K562 (cell line): Measurements from ENCODE around the gene CPE. TPM values are rescaled to one million over a fixed set of nuclear protein-coding genes. Genes with fewer than 3 reads are reported as not detected.

Experiments used
- ARID1B ChIP-seq: fragments of 450-650 bp; IDR thresholded peaks from 2 replicates; pipeline ENCODE4 v1.6.1; 2016; ENCODE audit warnings: antibody characterized with exemption, mild to moderate bottlenecking, inconsistent platforms
- EP400 ChIP-seq: fragments of 450-650 bp; IDR thresholded peaks from 2 replicates; pipeline ENCODE4 v1.6.1; 2017; ENCODE audit warnings: antibody characterized with exemption, mild to moderate bottlenecking, moderate library complexity
- GATAD2B ChIP-seq: fragments of 450-650 bp; IDR thresholded peaks from 2 replicates; pipeline ENCODE4 v1.6.1; 2017; ENCODE audit warnings: mild to moderate bottlenecking, borderline replicate concordance
- HSF4 ChIP-seq: fragments of 250-450 bp; sonication (Bioruptor Pico); IDR thresholded peaks from 2 replicates; pipeline ENCODE4 v2.1.2; 2022; ENCODE audit warnings: mild to moderate bottlenecking, moderate library complexity, borderline replicate concordance
- KHSRP ChIP-seq: fragments of 450-650 bp; IDR thresholded peaks from 2 replicates; pipeline ENCODE4 v1.6.1; 2017
- L3MBTL2 ChIP-seq: fragments of 450-650 bp; IDR thresholded peaks from 2 replicates; pipeline ENCODE4 v1.6.1; 2016; ENCODE audit warnings: mild to moderate bottlenecking, moderate library complexity
- MGA ChIP-seq: fragments of 450-650 bp; IDR thresholded peaks from 2 replicates; pipeline ENCODE4 v1.6.1; 2016; ENCODE audit warnings: mild to moderate bottlenecking, moderate library complexity
- MYBL2 ChIP-seq, 2 experiments: fragments of 450-650 bp in 1 of 2; sonication (generic) in 1 of 2; formaldehyde crosslinking in 1 of 2; IDR thresholded peaks; 2 replicates each; pipeline versions ENCODE4 v1.6.1 to v1.8.1; 2017 to 2022; ENCODE audit warnings: borderline replicate concordance in 1 of 2, inconsistent platforms in 1 of 2, low read depth in 1 of 2, mild to moderate bottlenecking in 1 of 2, missing genetic modification reagents in 1 of 2, moderate library complexity in 1 of 2
- NR3C1 ChIP-seq: sonication (generic); formaldehyde crosslinking; IDR thresholded peaks from 2 replicates; pipeline ENCODE4 v1.8.1; 2022; ENCODE audit warnings: missing genetic modification reagents
- POLR2B ChIP-seq: fragments of 450-650 bp; IDR thresholded peaks from 2 replicates; pipeline ENCODE4 v1.6.1; 2018; ENCODE audit warnings: low read depth; ENCODE audit not compliant: partially characterized antibody
- RAD21 ChIP-seq, 2 experiments: fragments of 250-450 bp in 1 of 2; fragments of 450-650 bp in 1 of 2; sonication (Bioruptor Pico) in 1 of 2; formaldehyde crosslinking in 1 of 2; IDR thresholded peaks in 1 of 2; conservative IDR thresholded peaks in 1 of 2; 2 replicates each; pipeline versions ENCODE4 v1.4.0 to v1.8.0; 2020 to 2022; ENCODE audit warnings: mild to moderate bottlenecking in 2 of 2, moderate library complexity in 1 of 2
- STAT5B ChIP-seq: fragments of 250-450 bp; sonication (Bioruptor Pico); IDR thresholded peaks from 2 replicates; pipeline ENCODE4 v1.8.0; 2021; ENCODE audit warnings: mild to moderate bottlenecking, inconsistent platforms
- XRCC5 ChIP-seq: fragments of 200-400 bp; formaldehyde crosslinking; IDR thresholded peaks from 2 replicates; pipeline ENCODE4 v1.6.1; 2017; ENCODE audit warnings: low read depth, mild to moderate bottlenecking, low read length
- ZNF311 ChIP-seq: fragments of 250-450 bp; sonication (Bioruptor Pico); IDR thresholded peaks from 2 replicates; pipeline ENCODE4 v1.4.0; 2020; ENCODE audit warnings: mild to moderate bottlenecking, moderate library complexity
- ZNF395 ChIP-seq: fragments of 200-800 bp; sonication (Bioruptor generic); IDR thresholded peaks from 2 replicates; pipeline ENCODE4 v1.6.1; 2017; ENCODE audit warnings: missing genetic modification characterization, missing compliant biosample characterization
- polyA plus RNA-seq, 8 experiments: library from polyadenylated mRNA; depleted of rRNA in 4 of 8; stranded (reverse) in 5 of 8; unstranded in 3 of 8; fragments of >200 nt; fragmentation: Nextera tagmentation in 2 of 8; fragmentation: Illumina TruSeq in 1 of 8; extraction: Ambion mirVana in 2 of 8; extraction: Trizol in 1 of 8; gene quantifications; 2 replicates each; pipeline versions ENCODE4 v1.2.1 to v1.2.3, GENCODE V29; 2011 to 2014; ENCODE audit warnings: inconsistent platforms in 1 of 8, missing spikeins in 1 of 8
- total RNA-seq, 7 experiments: library from RNA; depleted of rRNA in 6 of 7; stranded (reverse); fragments of >200 nt in 6 of 7; fragmentation: Illumina TruSeq in 2 of 7; extraction: Trizol in 2 of 7; gene quantifications; 2 replicates each; pipeline versions ENCODE4 v1.2.1 to v1.2.3, GENCODE V29; 2011 to 2021; ENCODE audit warnings: low replicate concordance in 1 of 7
- TF ChIP-seq, protein P1 (sequence below): fragments of 250-450 bp; sonication (Bioruptor Pico); IDR thresholded peaks from 2 replicates; pipeline ENCODE4 v1.8.0; 2021; ENCODE audit warnings: borderline replicate concordance, mild to moderate bottlenecking, moderate library complexity; ENCODE audit not compliant: poor library complexity, severe bottlenecking

The CPE gene
- total and polyA plus RNA-seq, 9 of the 15 experiments (the other 6 are each of a cell fraction or from before 2014, with no cell fraction given) = 0.04 to 0.16 (median 0.06) TPM; not detected in 4

- TF ChIP-seq L3MBTL2 (peak; percentile 62; the same call in 1 of the 2 replicates), EP400 (no peak), XRCC5 (no peak), MYBL2 (IDR thresholded peaks at IDR 0.05; ENCODE audit: low read depth) (no peak), MYBL2 (CRISPR knock-in tag; IDR thresholded peaks at IDR 0.05; ENCODE audit: borderline replicate concordance) (no peak), KHSRP (no peak), ARID1B (no peak), RAD21 (CRISPR knock-in tag; conservative IDR thresholded peaks at IDR 0.05 in 1 of 2, IDR thresholded peaks at IDR 0.05 in 1 of 2) (no peak), MGA (peak; percentile 54), ZNF395 (CRISPR knock-in tag) (no peak), NR3C1 (CRISPR knock-in tag) (no peak), POLR2B (no peak), ZNF311 (no peak), STAT5B (CRISPR knock-in tag) (no peak), HSF4 (no peak), GATAD2B (no peak)
- TF ChIP-seq, protein P1, sequence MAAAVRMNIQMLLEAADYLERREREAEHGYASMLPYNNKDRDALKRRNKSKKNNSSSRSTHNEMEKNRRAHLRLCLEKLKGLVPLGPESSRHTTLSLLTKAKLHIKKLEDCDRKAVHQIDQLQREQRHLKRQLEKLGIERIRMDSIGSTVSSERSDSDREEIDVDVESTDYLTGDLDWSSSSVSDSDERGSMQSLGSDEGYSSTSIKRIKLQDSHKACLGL (CRISPR knock-in tag) = no peak
Measured at GRCh38 chr4:165402375-165402774, 23.6 kb downstream of the CPE start (continued).
